WTC11 (cell line): ENCODE data around the gene PCDHB3. TPM values are rescaled to one million over a fixed set of nuclear protein-coding genes. Genes with fewer than 3 reads are reported as not detected.
A peak's percentile ranks its signal among the peaks of the same experiment; 100 is the strongest.

Experiments
- ATAC-seq: fragments of 200-7000 bp; cut with Tn5 transposase; 2 replicates; pipeline ENCODE4 v1.10.0; 2021; ENCODE audit warnings: mild to moderate bottlenecking, moderate library complexity
- CTCF ChIA-PET: fragments of 300-600 bp; sonication (Branson Sonifier 250); formaldehyde crosslinking; loops from one replicate; lab custom pipeline; 2021; ENCODE audit warnings: antibody characterized with exemption; lab: Charles Lee
- POLR2A ChIA-PET: fragments of 350-600 bp; sonication (Branson Sonifier 250); formaldehyde crosslinking; loops from one replicate; lab custom pipeline; 2021; ENCODE audit warnings: antibody characterized with exemption; lab: Charles Lee
- DNase-seq: peaks from one replicate; pipeline ENCODE4 v3.0.0; 2021; ENCODE audit warnings: low spot score
- H3K27ac Mint-ChIP-seq: 2 replicates; pipeline ENCODE4 v1.8.0; 2021; ENCODE audit warnings: mixed read lengths
- H3K27me3 Mint-ChIP-seq: 2 replicates; pipeline ENCODE4 v1.8.0; 2021; ENCODE audit warnings: low read depth, mild to moderate bottlenecking, moderate library complexity, mixed read lengths
- H3K36me3 Mint-ChIP-seq: 2 replicates; pipeline ENCODE4 v1.8.0; 2021; ENCODE audit warnings: mixed read lengths
- H3K4me1 Mint-ChIP-seq: 2 replicates; pipeline ENCODE4 v1.8.0; 2022; ENCODE audit warnings: mixed read lengths
- H3K4me3 Mint-ChIP-seq: 2 replicates; pipeline ENCODE4 v1.8.0; 2021; ENCODE audit warnings: mild to moderate bottlenecking, moderate library complexity, mixed read lengths
- H3K9me3 Mint-ChIP-seq: 2 replicates; pipeline ENCODE4 v1.8.0; 2021; ENCODE audit warnings: mixed read lengths
- CDX4 ChIP-seq: fragments of 250-450 bp; sonication (Bioruptor Pico); IDR thresholded peaks from 2 replicates; pipeline ENCODE4 v1.9.0; 2021; ENCODE audit warnings: moderate library complexity, mild to moderate bottlenecking, inconsistent platforms, borderline replicate concordance
- EMX1 ChIP-seq: fragments of 250-450 bp; sonication (Bioruptor Pico); IDR thresholded peaks from 2 replicates; pipeline ENCODE4 v1.8.0; 2021; ENCODE audit warnings: mild to moderate bottlenecking
- ETV6 ChIP-seq: sonication (generic); formaldehyde crosslinking; IDR thresholded peaks from 2 replicates; pipeline ENCODE4 v1.8.1; 2022; ENCODE audit warnings: mild to moderate bottlenecking, missing genetic modification reagents
- FOXJ3 ChIP-seq: sonication (generic); formaldehyde crosslinking; IDR thresholded peaks from 2 replicates; pipeline ENCODE4 v1.9.0; 2021; ENCODE audit warnings: missing genetic modification reagents, mild to moderate bottlenecking, borderline replicate concordance
- FOXP1 ChIP-seq: sonication (generic); formaldehyde crosslinking; IDR thresholded peaks from 2 replicates; pipeline ENCODE4 v1.8.0; 2022; ENCODE audit warnings: missing genetic modification reagents, mild to moderate bottlenecking, moderate library complexity, borderline replicate concordance
- GABPB1 ChIP-seq: sonication (generic); formaldehyde crosslinking; IDR thresholded peaks from 2 replicates; pipeline ENCODE4 v1.8.1; 2023; ENCODE audit warnings: mild to moderate bottlenecking, missing genetic modification reagents
- KAT7 ChIP-seq: sonication (generic); formaldehyde crosslinking; IDR thresholded peaks from 2 replicates; pipeline ENCODE4 v1.8.1; 2023; ENCODE audit warnings: missing genetic modification reagents, mild to moderate bottlenecking, borderline replicate concordance
- NFYB ChIP-seq: sonication (generic); formaldehyde crosslinking; conservative IDR thresholded peaks from 2 replicates; pipeline ENCODE4 v1.8.0; 2022; ENCODE audit warnings: low read depth, missing genetic modification reagents
- PRDM15 ChIP-seq: sonication (generic); formaldehyde crosslinking; IDR thresholded peaks from 2 replicates; pipeline ENCODE4 v1.8.0; 2022; ENCODE audit warnings: missing genetic modification reagents
- PRRX2 ChIP-seq: fragments of 250-450 bp; sonication (Bioruptor Pico); IDR thresholded peaks from 2 replicates; pipeline ENCODE4 v1.8.0; 2021; ENCODE audit warnings: mild to moderate bottlenecking
- TCF7 ChIP-seq: sonication (generic); formaldehyde crosslinking; IDR thresholded peaks from 2 replicates; pipeline ENCODE4 v1.8.0; 2022; ENCODE audit warnings: mild to moderate bottlenecking, low read depth, missing genetic modification reagents, moderate library complexity
- TEAD1 ChIP-seq: sonication (generic); formaldehyde crosslinking; IDR thresholded peaks from 2 replicates; pipeline ENCODE4 v1.8.0; 2022; ENCODE audit warnings: mild to moderate bottlenecking, missing genetic modification reagents
- TEAD4 ChIP-seq: sonication (generic); formaldehyde crosslinking; IDR thresholded peaks from 2 replicates; pipeline ENCODE4 v1.8.0; 2022; ENCODE audit warnings: mild to moderate bottlenecking, missing genetic modification reagents
- ZNF121 ChIP-seq: sonication (generic); formaldehyde crosslinking; IDR thresholded peaks from 2 replicates; pipeline ENCODE4 v1.8.0; 2023; ENCODE audit warnings: missing genetic modification reagents
- ZNF416 ChIP-seq: fragments of 250-450 bp; sonication (Bioruptor Pico); IDR thresholded peaks from 2 replicates; pipeline ENCODE4 v1.9.0; 2021; ENCODE audit warnings: mild to moderate bottlenecking, inconsistent platforms
- total RNA-seq: library from RNA; stranded (reverse); gene quantifications from 3 replicates; pipeline ENCODE4 v1.2.3, GENCODE V29; 2021
- TF ChIP-seq, protein P1 (sequence below): fragments of 250-450 bp; sonication (Bioruptor Pico); conservative IDR thresholded peaks from 2 replicates; pipeline ENCODE4 v1.9.0; 2021; ENCODE audit warnings: mild to moderate bottlenecking
- TF ChIP-seq, protein P2 (sequence below): fragments of 250-450 bp; sonication (Bioruptor Pico); IDR thresholded peaks from 2 replicates; pipeline ENCODE4 v1.8.0; 2021; ENCODE audit warnings: mild to moderate bottlenecking
- TF ChIP-seq, protein P3 (sequence below): sonication (generic); formaldehyde crosslinking; IDR thresholded peaks from 2 replicates; pipeline ENCODE4 v1.8.0; 2022; ENCODE audit warnings: mild to moderate bottlenecking, missing genetic modification reagents
- TF ChIP-seq, protein P4 (sequence below): sonication (generic); formaldehyde crosslinking; IDR thresholded peaks from 2 replicates; pipeline ENCODE4 v1.8.0; 2022; ENCODE audit warnings: mild to moderate bottlenecking, missing genetic modification reagents
- TF ChIP-seq, protein P5 (sequence below): sonication (generic); formaldehyde crosslinking; conservative IDR thresholded peaks from 2 replicates; pipeline ENCODE4 v1.8.1; 2023; ENCODE audit warnings: mild to moderate bottlenecking, low read depth, missing genetic modification reagents, moderate library complexity

PCDHB3 gene
- total RNA-seq, 1 experiment from 2014 or later, result 6.4 TPM

- TF ChIP-seq, protein P1, sequence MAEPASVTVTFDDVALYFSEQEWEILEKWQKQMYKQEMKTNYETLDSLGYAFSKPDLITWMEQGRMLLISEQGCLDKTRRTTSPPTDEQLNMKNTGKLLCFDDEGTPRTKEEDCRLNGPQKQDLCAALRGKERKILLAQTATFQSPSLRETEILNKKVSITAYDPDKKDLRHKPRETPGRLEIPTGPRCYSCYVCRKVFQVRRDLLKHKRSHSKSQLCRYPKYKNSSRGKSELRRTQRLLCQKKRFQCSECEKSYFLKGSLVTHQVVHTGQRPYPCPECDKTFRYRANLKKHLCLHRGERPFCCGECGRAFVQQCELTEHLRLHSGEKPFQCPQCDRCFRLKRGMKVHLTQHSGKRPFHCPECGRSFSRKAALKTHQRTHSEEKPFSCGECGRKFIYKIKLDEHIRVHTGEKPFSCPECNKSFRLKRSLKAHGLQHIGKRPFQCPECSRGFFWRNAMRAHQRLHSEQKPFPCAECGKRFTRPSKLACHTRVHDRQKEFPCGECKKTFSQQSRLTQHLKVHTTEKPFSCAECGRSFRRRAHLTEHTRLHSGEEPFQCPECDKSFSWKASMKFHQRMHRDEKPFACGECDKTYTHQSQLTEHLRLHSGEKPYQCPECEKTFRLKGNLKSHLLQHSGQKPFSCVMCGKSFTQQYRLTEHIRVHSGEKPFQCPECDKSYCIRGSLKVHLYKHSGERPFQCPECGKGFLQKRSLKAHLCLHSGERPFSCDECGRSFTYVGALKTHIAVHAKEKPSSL, result no peak
- 0 out of 2 replicates have a peak, but pooled peaks have one; percentile 21 for TF ChIP-seq ETV6 (CRISPR knock-in tag)
- no peak for TF ChIP-seq ZNF416 (CRISPR knock-in tag)
- TF ChIP-seq TEAD4 (CRISPR knock-in tag), result no peak
- TF ChIP-seq, protein P2, sequence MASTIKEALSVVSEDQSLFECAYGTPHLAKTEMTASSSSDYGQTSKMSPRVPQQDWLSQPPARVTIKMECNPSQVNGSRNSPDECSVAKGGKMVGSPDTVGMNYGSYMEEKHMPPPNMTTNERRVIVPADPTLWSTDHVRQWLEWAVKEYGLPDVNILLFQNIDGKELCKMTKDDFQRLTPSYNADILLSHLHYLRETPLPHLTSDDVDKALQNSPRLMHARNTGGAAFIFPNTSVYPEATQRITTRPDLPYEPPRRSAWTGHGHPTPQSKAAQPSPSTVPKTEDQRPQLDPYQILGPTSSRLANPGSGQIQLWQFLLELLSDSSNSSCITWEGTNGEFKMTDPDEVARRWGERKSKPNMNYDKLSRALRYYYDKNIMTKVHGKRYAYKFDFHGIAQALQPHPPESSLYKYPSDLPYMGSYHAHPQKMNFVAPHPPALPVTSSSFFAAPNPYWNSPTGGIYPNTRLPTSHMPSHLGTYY (CRISPR knock-in tag), result no peak
- no peak for TF ChIP-seq ZNF121
- no peak for TF ChIP-seq TCF7 (CRISPR knock-in tag)
- TF ChIP-seq KAT7 (CRISPR knock-in tag), result no peak
Measured at GRCh38 chr5:141050622-141051520, 49.4 kb upstream of the PCDHB3 start, which contains the start of gene PCDHB1 (continued).

DNA sequence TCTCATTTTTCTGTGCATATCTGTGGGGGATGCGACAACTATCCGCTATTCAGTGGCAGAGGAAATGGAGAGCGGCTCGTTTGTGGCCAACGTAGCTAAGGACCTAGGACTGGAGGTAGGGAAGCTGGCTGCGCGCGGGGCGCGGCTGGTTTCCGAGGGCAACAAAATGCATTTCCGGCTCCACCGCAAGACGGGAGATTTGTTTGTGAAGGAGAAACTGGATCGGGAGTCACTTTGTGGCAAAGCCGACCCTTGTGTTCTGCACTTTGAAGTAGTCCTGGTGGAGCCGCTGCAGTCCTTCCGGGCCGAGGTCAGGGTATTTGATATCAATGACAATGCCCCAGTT lies 48.8 kb upstream of the PCDHB3 start:
- ChIA-PET CTCF (interaction anchor here (0.5 to 3.4 kb wide), 21 partner anchors 11 to 516 kb away, joined by 3 to 39 read pairs (median 6); partner anchors contain the start of genes PCDHA1, PCDHA10, PCDHA11 and PCDHA12), POLR2A (interaction anchor here (0.9 to 1.1 kb wide), 3 partner anchors 11 to 182 kb away, joined by 3 read pairs; partner anchors contain the start of gene PCDHA11)
- ATAC-seq (peak; percentile 80), DNase-seq (peak; percentile 55)
- no peaks in the 10 kb centered on the region for H3K36me3 Mint-ChIP-seq
- H3K4me3 Mint-ChIP-seq, result peak overlapping the region; percentile 82
- H3K27ac Mint-ChIP-seq, result peak overlapping the region; percentile 35
- TF ChIP-seq ETV6 (CRISPR knock-in tag) (0 out of 2 replicates have a peak, but pooled peaks have one; percentile 13), FOXP1 (CRISPR knock-in tag) (no peak), PRDM15 (CRISPR knock-in tag) (peak; percentile 76), TEAD1 (CRISPR knock-in tag) (0 out of 2 replicates have a peak, but pooled peaks have one; percentile 16), FOXJ3 (CRISPR knock-in tag) (no peak)
- TF ChIP-seq, protein P3, sequence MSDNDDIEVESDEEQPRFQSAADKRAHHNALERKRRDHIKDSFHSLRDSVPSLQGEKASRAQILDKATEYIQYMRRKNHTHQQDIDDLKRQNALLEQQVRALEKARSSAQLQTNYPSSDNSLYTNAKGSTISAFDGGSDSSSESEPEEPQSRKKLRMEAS (CRISPR knock-in tag), result 0 out of 2 replicates have a peak, but pooled peaks have one; percentile 52
- peaks cover 7% of the 10 kb centered on the region for H3K9me3 Mint-ChIP-seq
- peaks cover 13% of the 10 kb centered on the region for H3K4me1 Mint-ChIP-seq
- H3K27me3 Mint-ChIP-seq, result peaks cover 45% of the 10 kb centered on the region

GRCh38 chr5:141077826-141078225 lies 22.4 kb upstream of the PCDHB3 start:
- peak overlapping the region; percentile 20; the same call in 1 of the 2 replicates for H3K4me3 Mint-ChIP-seq
- TF ChIP-seq GABPB1 (CRISPR knock-in tag) (no peak), NFYB (CRISPR knock-in tag) (no peak), PRRX2 (CRISPR knock-in tag) (no peak), CDX4 (CRISPR knock-in tag) (no peak), EMX1 (CRISPR knock-in tag) (no peak)
- TF ChIP-seq, protein P4, sequence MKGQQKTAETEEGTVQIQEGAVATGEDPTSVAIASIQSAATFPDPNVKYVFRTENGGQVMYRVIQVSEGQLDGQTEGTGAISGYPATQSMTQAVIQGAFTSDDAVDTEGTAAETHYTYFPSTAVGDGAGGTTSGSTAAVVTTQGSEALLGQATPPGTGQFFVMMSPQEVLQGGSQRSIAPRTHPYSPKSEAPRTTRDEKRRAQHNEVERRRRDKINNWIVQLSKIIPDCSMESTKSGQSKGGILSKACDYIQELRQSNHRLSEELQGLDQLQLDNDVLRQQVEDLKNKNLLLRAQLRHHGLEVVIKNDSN (CRISPR knock-in tag), result no peak
- TF ChIP-seq, protein P5, sequence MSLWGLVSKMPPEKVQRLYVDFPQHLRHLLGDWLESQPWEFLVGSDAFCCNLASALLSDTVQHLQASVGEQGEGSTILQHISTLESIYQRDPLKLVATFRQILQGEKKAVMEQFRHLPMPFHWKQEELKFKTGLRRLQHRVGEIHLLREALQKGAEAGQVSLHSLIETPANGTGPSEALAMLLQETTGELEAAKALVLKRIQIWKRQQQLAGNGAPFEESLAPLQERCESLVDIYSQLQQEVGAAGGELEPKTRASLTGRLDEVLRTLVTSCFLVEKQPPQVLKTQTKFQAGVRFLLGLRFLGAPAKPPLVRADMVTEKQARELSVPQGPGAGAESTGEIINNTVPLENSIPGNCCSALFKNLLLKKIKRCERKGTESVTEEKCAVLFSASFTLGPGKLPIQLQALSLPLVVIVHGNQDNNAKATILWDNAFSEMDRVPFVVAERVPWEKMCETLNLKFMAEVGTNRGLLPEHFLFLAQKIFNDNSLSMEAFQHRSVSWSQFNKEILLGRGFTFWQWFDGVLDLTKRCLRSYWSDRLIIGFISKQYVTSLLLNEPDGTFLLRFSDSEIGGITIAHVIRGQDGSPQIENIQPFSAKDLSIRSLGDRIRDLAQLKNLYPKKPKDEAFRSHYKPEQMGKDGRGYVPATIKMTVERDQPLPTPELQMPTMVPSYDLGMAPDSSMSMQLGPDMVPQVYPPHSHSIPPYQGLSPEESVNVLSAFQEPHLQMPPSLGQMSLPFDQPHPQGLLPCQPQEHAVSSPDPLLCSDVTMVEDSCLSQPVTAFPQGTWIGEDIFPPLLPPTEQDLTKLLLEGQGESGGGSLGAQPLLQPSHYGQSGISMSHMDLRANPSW, result no peak

More at GRCh38 chr5:141077826-141078225, 22.4 kb upstream of the PCDHB3 start:
- CTCF ChIA-PET, result interaction anchor here (1.1 to 1.8 kb wide), 6 partner anchors 12 to 236 kb away, joined by 3 to 7 read pairs (median 4); partner anchors contain the start of genes PCDHA11, PCDHB16, PCDHB2 and PCDHB5
- Mint-ChIP-seq H3K27me3 (no peaks in the 10 kb centered on the region; the same call in 1 of the 2 replicates), H3K36me3 (no peaks in the 10 kb centered on the region), H3K4me1 (no peaks in the 10 kb centered on the region), H3K9me3 (peaks cover 4% of the 10 kb centered on the region; the same call in 1 of the 2 replicates), H3K27ac (no peak overlapping the region)
- POLR2A ChIA-PET, result no interaction called here
- no peak for DNase-seq
- no peak for ATAC-seq
